ENCODE data around the gene TNIK. TPM values are rescaled to one million over a fixed set of nuclear protein-coding genes. Genes with fewer than 3 reads are reported as not detected.
A peak's percentile ranks its signal among the peaks of the same experiment; 100 is the strongest.
"Not testable (repeated sequence)": the region's sequence is repeated elsewhere in the genome, so short reads cannot be mapped to it uniquely, and the experiment has no call there.

The TNIK gene
- total RNA-seq, 2 donors from 2014 or later: 31.7 to 37.9 TPM

- H3K9me3 Mint-ChIP-seq: peaks cover 0 to 4% of the 10 kb centered on the region in 2 donors
- ATAC-seq: no peak
- H3K36me3 Mint-ChIP-seq: peaks cover 16 to 18% of the 10 kb centered on the region in 2 donors
- H3K27ac Mint-ChIP-seq: no peak overlapping the region
- no peak for DNase-seq (ENCODE audit: low spot score in 2 of 2)
Observed at GRCh38 chr3:171388527-171388926, 71.7 kb downstream of the TNIK start.

GRCh38 chr3:171387062-171387461, 73.1 kb downstream of the TNIK start:
- Mint-ChIP-seq H3K27ac (peak overlapping the region in 1 of 2 donors; percentile 13), H3K9me3 (peaks cover 0 to 4% of the 10 kb centered on the region in 2 donors), H3K36me3 (peaks cover 12 to 18% of the 10 kb centered on the region in 2 donors)
- ATAC-seq (no peak), DNase-seq (ENCODE audit: low spot score in 2 of 2) (no peak)

- Mint-ChIP-seq H3K36me3 (peaks cover 0 to 5% of the 10 kb centered on the region in 2 donors), H3K9me3 (no peaks in the 10 kb centered on the region), H3K27ac (no peak overlapping the region)
- ATAC-seq (no peak), DNase-seq (ENCODE audit: low spot score in 2 of 2) (no peak)
Observed at GRCh38 chr3:171385086-171385485, 75.1 kb downstream of the TNIK start.

- DNase-seq (ENCODE audit: low spot score in 2 of 2) (no peak), ATAC-seq (no peak)
- H3K27ac Mint-ChIP-seq: peak overlapping the region in 1 of 2 donors; percentile 1
- peaks cover 0 to 5% of the 10 kb centered on the region in 2 donors for H3K36me3 Mint-ChIP-seq
- H3K9me3 Mint-ChIP-seq: no peaks in the 10 kb centered on the region
Observed at GRCh38 chr3:171384101-171384891, 75.9 kb downstream of the TNIK start.

GRCh38 chr3:171383206-171384018, 76.8 kb downstream of the TNIK start:
- no peaks in the 10 kb centered on the region for H3K9me3 Mint-ChIP-seq
- peaks cover 0 to 5% of the 10 kb centered on the region in 2 donors for H3K36me3 Mint-ChIP-seq
- peak overlapping the region in 1 of 2 donors; percentile 1 for H3K27ac Mint-ChIP-seq
- no peak for DNase-seq (ENCODE audit: low spot score in 2 of 2)
- ATAC-seq: peak in 1 of 2 donors; percentile 70

- not testable (repeated sequence) for H3K9me3 Mint-ChIP-seq; H3K27ac Mint-ChIP-seq; DNase-seq (ENCODE audit: low spot score in 2 of 2); ATAC-seq; H3K36me3 Mint-ChIP-seq
Observed at GRCh38 chr3:171382347-171382746, 77.9 kb downstream of the TNIK start.

- DNase-seq (ENCODE audit: low spot score in 2 of 2) (no peak), ATAC-seq (no peak)
- H3K27ac Mint-ChIP-seq: no peak overlapping the region
- peaks cover 0 to 5% of the 10 kb centered on the region in 2 donors for H3K36me3 Mint-ChIP-seq
- H3K9me3 Mint-ChIP-seq: no peaks in the 10 kb centered on the region
Observed at GRCh38 chr3:171380711-171381425, 79.3 kb downstream of the TNIK start.

GRCh38 chr3:171379961-171380483, 80.2 kb downstream of the TNIK start:
- Mint-ChIP-seq H3K27ac (no peak overlapping the region), H3K36me3 (peaks cover 0 to 5% of the 10 kb centered on the region in 2 donors), H3K9me3 (no peaks in the 10 kb centered on the region)
- ATAC-seq: no peak
- DNase-seq (ENCODE audit: low spot score in 2 of 2): no peak

- H3K36me3 Mint-ChIP-seq: peaks cover 0 to 4% of the 10 kb centered on the region in 2 donors
Observed at GRCh38 chr3:171379281-171379680, 80.9 kb downstream of the TNIK start.

GRCh38 chr3:171378586-171378985, 81.6 kb downstream of the TNIK start:
- Mint-ChIP-seq H3K27ac (no peak overlapping the region), H3K36me3 (no peaks in the 10 kb centered on the region), H3K9me3 (no peaks in the 10 kb centered on the region)
- ATAC-seq (no peak), DNase-seq (ENCODE audit: low spot score in 2 of 2) (no peak)

More at GRCh38 chr3:171379281-171379680, 80.9 kb downstream of the TNIK start:
- Mint-ChIP-seq H3K9me3 (no peaks in the 10 kb centered on the region), H3K27ac (no peak overlapping the region)
- ATAC-seq: no peak
- no peak for DNase-seq (ENCODE audit: low spot score in 2 of 2)

GRCh38 chr3:171377859-171378258, 82.3 kb downstream of the TNIK start:
- no peak overlapping the region for H3K27ac Mint-ChIP-seq
- H3K9me3 Mint-ChIP-seq: no peaks in the 10 kb centered on the region
- H3K36me3 Mint-ChIP-seq: no peaks in the 10 kb centered on the region
- ATAC-seq (no peak), DNase-seq (ENCODE audit: low spot score in 2 of 2) (no peak)

- no peaks in the 10 kb centered on the region for H3K36me3 Mint-ChIP-seq
- DNase-seq (ENCODE audit: low spot score in 2 of 2): no peak
- no peak for ATAC-seq
- no peaks in the 10 kb centered on the region for H3K9me3 Mint-ChIP-seq
- peak overlapping the region in 1 of 2 donors; percentile 60 for H3K27ac Mint-ChIP-seq
Observed at GRCh38 chr3:171376596-171376947, 83.6 kb downstream of the TNIK start.

GRCh38 chr3:171375666-171376595, 84.3 kb downstream of the TNIK start:
- peak; percentile 44 to 45 for ATAC-seq
- H3K9me3 Mint-ChIP-seq: no peaks in the 10 kb centered on the region
- no peaks in the 10 kb centered on the region for H3K36me3 Mint-ChIP-seq
- DNase-seq (ENCODE audit: low spot score in 2 of 2): no peak
- H3K27ac Mint-ChIP-seq: peak overlapping the region in 1 of 2 donors; percentile 60

GRCh38 chr3:171374661-171375285, 85.4 kb downstream of the TNIK start:
- no peak for ATAC-seq

GRCh38 chr3:171374260-171374659, 85.9 kb downstream of the TNIK start:
- ATAC-seq: no peak
- DNase-seq (ENCODE audit: low spot score in 2 of 2): no peak
- Mint-ChIP-seq H3K9me3 (no peaks in the 10 kb centered on the region), H3K27ac (no peak overlapping the region), H3K36me3 (peaks cover 0 to 10% of the 10 kb centered on the region in 2 donors)

More at GRCh38 chr3:171374661-171375285, 85.4 kb downstream of the TNIK start:
- H3K36me3 Mint-ChIP-seq: peaks cover 0 to 5% of the 10 kb centered on the region in 2 donors
- H3K27ac Mint-ChIP-seq: no peak overlapping the region
- no peak for DNase-seq (ENCODE audit: low spot score in 2 of 2)
- H3K9me3 Mint-ChIP-seq: no peaks in the 10 kb centered on the region
